SU-DHL-6 (cell line): ENCODE measurements around the gene ZNF599.

Source experiments
- H2AFZ ChIP-seq: fragments of 200-600 bp; sonication (generic); 2 replicates; pipeline ENCODE4 v1.6.1; 2014; ENCODE audit warnings: low read depth, mild to moderate bottlenecking, moderate library complexity, mixed read lengths, antibody characterized with exemption, low read length; ENCODE audit not compliant: severe bottlenecking
- H3F3A ChIP-seq: fragments of 200-600 bp; shearing (Covaris generic); 2 replicates; pipeline ENCODE4 v1.6.0; 2016; ENCODE audit warnings: antibody characterized with exemption, mild to moderate bottlenecking; ENCODE audit not compliant: insufficient read depth
- H3K27ac ChIP-seq: fragments of 200-600 bp; sonication (generic); 2 replicates; pipeline ENCODE4 v1.5.1; 2016; ENCODE audit warnings: low read depth, mild to moderate bottlenecking, low read length, moderate library complexity, mixed read lengths
- H3K27me3 ChIP-seq: fragments of 200-600 bp; sonication (generic), shearing (Covaris generic); 2 replicates; pipeline ENCODE4 v1.6.0; 2014; ENCODE audit warnings: mild to moderate bottlenecking, low read length
- H3K36me3 ChIP-seq: fragments of 200-600 bp; sonication (generic); 2 replicates; pipeline ENCODE4 v1.6.1; 2014; ENCODE audit warnings: mild to moderate bottlenecking, low read length, mixed read lengths
- H3K4me2 ChIP-seq: fragments of 300-600, 200-600 bp; shearing (Covaris generic), sonication (generic); 2 replicates; pipeline ENCODE4 v1.6.0; 2014; ENCODE audit warnings: low read length, low read depth, mild to moderate bottlenecking; ENCODE audit not compliant: poor library complexity, severe bottlenecking
- H3K4me3 ChIP-seq: fragments of 200-600 bp; sonication (generic); 2 replicates; pipeline ENCODE4 v1.5.1; 2014; ENCODE audit warnings: antibody characterized with exemption, low read length, mild to moderate bottlenecking, mixed read lengths; ENCODE audit not compliant: insufficient read depth, poor library complexity, severe bottlenecking
- H3K79me2 ChIP-seq: fragments of 200-600 bp; sonication (generic); 2 replicates; pipeline ENCODE4 v1.6.1; 2014; ENCODE audit warnings: mild to moderate bottlenecking, low read length, moderate library complexity; ENCODE audit not compliant: insufficient read depth
- H3K9ac ChIP-seq: fragments of 200-600 bp; sonication (generic); 2 replicates; pipeline ENCODE4 v1.7.0; 2014; ENCODE audit warnings: mild to moderate bottlenecking, low read length
- H3K9me2 ChIP-seq: fragments of 200-600 bp; sonication (generic); replicated peaks from 2 replicates; pipeline ENCODE4 v1.6.1; 2014; ENCODE audit warnings: low read length; ENCODE audit not compliant: insufficient read depth
- H3K9me3 ChIP-seq: fragments of 200-600 bp; sonication (generic); 2 replicates; pipeline ENCODE4 v1.6.1; 2014; ENCODE audit warnings: low read length, mixed read lengths; ENCODE audit not compliant: insufficient read depth
- H4K20me1 ChIP-seq: fragments of 200-600 bp; sonication (generic); 2 replicates; pipeline ENCODE4 v1.6.1; 2014; ENCODE audit warnings: low read depth, mild to moderate bottlenecking, antibody characterized with exemption, low read length, moderate library complexity, mixed read lengths
- EZH2phosphoT487 ChIP-seq: fragments of 200-600 bp; sonication (generic), shearing (Covaris generic); conservative IDR thresholded peaks from 2 replicates; pipeline ENCODE4 v1.6.1; 2018; ENCODE audit warnings: mild to moderate bottlenecking, antibody characterized with exemption, low read length, moderate library complexity, mixed read lengths
- TF ChIP-seq, protein P1 (sequence below): fragments of 200-600 bp; sonication (generic); IDR thresholded peaks from one replicate; pipeline ENCODE4 v1.5.1; 2017; ENCODE audit warnings: antibody characterized with exemption, mild to moderate bottlenecking, low read length, moderate library complexity; ENCODE audit not compliant: insufficient read depth, poor library complexity, severe bottlenecking

ZNF599 gene

DNA sequence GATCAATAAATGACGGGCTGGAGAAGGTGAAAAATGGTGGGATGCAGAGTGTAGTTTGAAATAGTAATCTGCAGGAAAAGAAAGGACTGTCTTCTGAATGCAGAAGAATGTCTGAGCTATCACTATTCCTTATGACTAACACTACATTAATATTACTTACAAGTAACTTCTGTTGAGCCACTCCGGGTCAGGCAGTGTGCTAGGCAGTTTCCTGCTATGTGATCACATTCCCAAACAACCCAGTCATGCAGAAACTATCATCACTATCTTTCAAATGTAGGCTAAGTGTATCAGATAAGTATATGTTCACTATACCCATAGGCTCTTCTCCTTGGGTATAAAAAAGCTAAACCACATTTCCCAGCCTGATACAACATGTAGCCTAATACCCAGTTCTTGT, 6.6 kb downstream of the ZNF599 start:
- Histone ChIP-seq H3K4me3 (no peak overlapping the region), H3K79me2 (no peaks in the 10 kb centered on the region), H3K9me2 (no peaks in the 10 kb centered on the region), H3K9me3 (peaks cover 16% of the 10 kb centered on the region; the same call in 1 of the 2 replicates), H3K27ac (no peak overlapping the region), H3K27me3 (no peaks in the 10 kb centered on the region), H2AFZ (no peak overlapping the region), H3K9ac (no peak overlapping the region), H3K4me2 (no peak overlapping the region), H3K36me3 (no peaks in the 10 kb centered on the region; the same call in 1 of the 2 replicates), H4K20me1 (no peaks in the 10 kb centered on the region), H3F3A (no peaks in the 10 kb centered on the region)
- TF ChIP-seq EZH2phosphoT487: no peak
- TF ChIP-seq, protein P1, sequence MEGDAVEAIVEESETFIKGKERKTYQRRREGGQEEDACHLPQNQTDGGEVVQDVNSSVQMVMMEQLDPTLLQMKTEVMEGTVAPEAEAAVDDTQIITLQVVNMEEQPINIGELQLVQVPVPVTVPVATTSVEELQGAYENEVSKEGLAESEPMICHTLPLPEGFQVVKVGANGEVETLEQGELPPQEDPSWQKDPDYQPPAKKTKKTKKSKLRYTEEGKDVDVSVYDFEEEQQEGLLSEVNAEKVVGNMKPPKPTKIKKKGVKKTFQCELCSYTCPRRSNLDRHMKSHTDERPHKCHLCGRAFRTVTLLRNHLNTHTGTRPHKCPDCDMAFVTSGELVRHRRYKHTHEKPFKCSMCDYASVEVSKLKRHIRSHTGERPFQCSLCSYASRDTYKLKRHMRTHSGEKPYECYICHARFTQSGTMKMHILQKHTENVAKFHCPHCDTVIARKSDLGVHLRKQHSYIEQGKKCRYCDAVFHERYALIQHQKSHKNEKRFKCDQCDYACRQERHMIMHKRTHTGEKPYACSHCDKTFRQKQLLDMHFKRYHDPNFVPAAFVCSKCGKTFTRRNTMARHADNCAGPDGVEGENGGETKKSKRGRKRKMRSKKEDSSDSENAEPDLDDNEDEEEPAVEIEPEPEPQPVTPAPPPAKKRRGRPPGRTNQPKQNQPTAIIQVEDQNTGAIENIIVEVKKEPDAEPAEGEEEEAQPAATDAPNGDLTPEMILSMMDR: no peak

DNA sequence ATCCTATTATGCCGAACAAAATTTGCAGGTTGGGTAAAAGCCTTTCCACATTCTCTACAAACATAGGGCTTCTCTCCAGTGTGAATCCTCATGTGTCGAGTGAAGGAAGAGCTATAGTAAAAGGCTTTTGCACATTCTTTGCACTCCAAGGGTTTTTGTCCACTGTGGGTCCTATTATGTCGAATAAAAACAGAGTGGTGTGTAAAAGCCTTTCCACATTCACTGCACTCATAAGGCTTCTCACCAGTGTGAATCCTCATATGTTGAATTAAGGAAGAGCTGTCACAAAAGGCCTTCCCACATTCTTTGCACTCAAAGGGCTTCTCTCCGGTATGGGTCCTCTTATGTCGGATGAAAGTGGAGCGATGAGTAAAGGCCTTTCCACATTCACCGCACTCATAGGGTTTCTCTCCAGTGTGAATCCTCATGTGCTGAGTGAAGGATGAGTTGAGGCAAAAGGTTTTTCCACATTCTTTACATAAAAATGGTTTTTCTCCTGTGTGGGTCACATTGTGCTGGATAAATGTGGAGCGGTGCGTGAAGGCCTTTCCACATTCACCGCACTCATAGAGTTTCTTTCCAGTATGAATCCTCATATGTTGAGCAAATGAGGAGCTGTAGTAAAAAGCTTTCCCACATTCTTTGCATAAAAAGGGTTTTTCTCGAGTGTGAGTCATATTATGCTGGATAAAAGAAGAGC, 13.6 kb downstream of the ZNF599 start:
- H3K27me3 ChIP-seq: no peaks in the 10 kb centered on the region
- no peaks in the 10 kb centered on the region for H3K79me2 ChIP-seq
- H3K4me2 ChIP-seq: no peak overlapping the region
- H3K27ac ChIP-seq: no peak overlapping the region
- H3K4me3 ChIP-seq: no peak overlapping the region
- TF ChIP-seq EZH2phosphoT487: no peak
- TF ChIP-seq, protein P1: no peak
- no peaks in the 10 kb centered on the region for H4K20me1 ChIP-seq
- no peak overlapping the region for H2AFZ ChIP-seq
- no peaks in the 10 kb centered on the region for H3K9me2 ChIP-seq
- H3K9me3 ChIP-seq: peaks cover 59% of the 10 kb centered on the region; the same call in 1 of the 2 replicates
- no peak overlapping the region for H3K9ac ChIP-seq
- H3F3A ChIP-seq: no peaks in the 10 kb centered on the region
- no peaks in the 10 kb centered on the region; the same call in 1 of the 2 replicates for H3K36me3 ChIP-seq

DNA sequence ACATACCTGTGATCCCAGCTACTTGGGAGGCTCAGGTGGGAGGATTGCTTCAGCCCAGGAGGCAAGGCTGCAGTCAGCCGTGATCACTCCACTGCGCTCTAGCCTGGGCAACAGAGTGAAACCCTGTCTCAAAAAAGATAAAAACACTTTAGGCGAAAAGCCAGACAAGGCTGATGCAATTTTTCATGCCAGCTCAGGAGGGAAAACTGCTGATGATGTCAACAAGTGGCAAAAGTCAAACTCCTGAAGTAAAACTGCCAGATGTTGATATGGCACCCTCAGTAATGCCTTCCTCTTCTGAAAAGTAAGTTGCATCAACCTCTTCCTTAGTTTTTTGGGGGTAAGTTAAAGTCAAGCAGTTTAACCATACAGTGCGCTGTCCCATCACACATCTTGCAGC, 15.6 kb downstream of the ZNF599 start:
- TF ChIP-seq, protein P1: no peak
- TF ChIP-seq EZH2phosphoT487: no peak
- peaks cover 52% of the 10 kb centered on the region; the same call in 1 of the 2 replicates for H3K9me3 ChIP-seq

More for the DNA sequence above, 15.6 kb downstream of the ZNF599 start:
- no peaks in the 10 kb centered on the region; the same call in 1 of the 2 replicates for H3K36me3 ChIP-seq
- H3K4me3 ChIP-seq: no peak overlapping the region
- H3K27me3 ChIP-seq: no peaks in the 10 kb centered on the region
- H3K4me2 ChIP-seq: no peak overlapping the region
- no peaks in the 10 kb centered on the region for H3K79me2 ChIP-seq
- no peak overlapping the region for H3K27ac ChIP-seq
- no peak overlapping the region for H3K9ac ChIP-seq
- no peak overlapping the region for H2AFZ ChIP-seq
- H3K9me2 ChIP-seq: no peaks in the 10 kb centered on the region
- no peaks in the 10 kb centered on the region for H4K20me1 ChIP-seq
- no peaks in the 10 kb centered on the region for H3F3A ChIP-seq
